ENCODE measurements around the gene GSTO2. TPM values are rescaled to one million over a fixed set of nuclear protein-coding genes. Genes with fewer than 3 reads are reported as not detected.

Gene GSTO2
- total RNA-seq: 0.85 and 3.4 TPM in 2 replicates

GRCh38 chr10:104268713-104269645 lies at the start of gene GSTO2:
Gene GSTO2, plus strand, starts transcription at chr10:104269184. Its CDS starts 5,732 bp downstream, at chr10:104274916.

GRCh38 chr10:104231784-104232612 lies 37.0 kb upstream of the GSTO2 start, which contains the start of gene CFAP43:
Gene CFAP43, minus strand, starts transcription at chr10:104232364. Its CDS starts 118 bp downstream, at chr10:104232246.

GRCh38 chr10:104254493-104255310 lies 14.3 kb upstream of the GSTO2 start, which contains the start of gene GSTO1:
Gene GSTO1, plus strand, starts transcription at chr10:104254892. Its CDS starts 37 bp downstream, at chr10:104254929.

GRCh38 chr10:104337985-104338735 lies 69.2 kb downstream of the GSTO2 start, which contains the start of gene ITPRIP:
Gene ITPRIP, minus strand, starts transcription at chr10:104338465. Its CDS starts 22,414 bp downstream, at chr10:104316051.

DNA sequence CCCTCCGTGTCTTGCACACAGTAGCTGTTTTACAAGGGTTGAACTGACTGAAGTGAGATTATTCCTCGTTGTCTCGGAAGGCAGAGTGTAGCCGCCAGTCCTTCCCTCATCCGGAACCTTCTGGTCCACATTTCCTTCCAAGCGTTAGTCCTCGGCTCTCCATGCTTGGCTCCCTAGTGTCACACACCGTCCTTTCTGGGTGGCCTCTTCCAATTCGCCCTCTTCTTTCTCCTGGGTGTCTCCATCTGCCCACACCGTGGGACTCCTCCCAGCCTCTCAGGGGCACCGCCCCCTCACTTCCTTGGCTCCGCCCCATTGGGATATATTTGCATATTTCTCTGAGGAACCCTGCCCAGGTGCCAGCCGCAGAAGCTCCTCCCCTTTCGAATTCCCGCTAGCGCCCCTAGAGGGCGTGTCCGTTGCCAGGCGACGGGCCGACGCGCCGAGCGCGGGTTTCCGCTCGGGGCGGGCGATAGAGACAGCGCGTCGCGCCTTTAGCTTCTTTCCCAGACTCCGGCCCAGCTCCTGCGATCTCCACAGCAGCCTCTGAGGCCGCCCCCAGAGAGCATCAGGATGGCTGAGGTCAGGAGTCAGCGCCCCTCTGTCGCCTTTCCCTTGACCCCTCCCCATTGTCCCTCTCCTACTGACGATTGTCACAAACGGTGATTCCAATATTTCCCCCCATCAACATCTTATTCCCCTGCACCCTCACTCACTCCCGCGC lies 84.5 kb downstream of the GSTO2 start, which contains the start of gene CFAP58:
TSS of gene CFAP58 (plus strand) at position 509 of the 724 bp plus-strand sequence. CDS start at position 574, 65 bp downstream.

Small RNAs within 50 kb of the gene (small RNA-seq; reads per million reads assigned to genes)
- gene MIR4482: not detected

Other genes starting within 250 kb of the GSTO2 start
- gene COL17A1, start 183.3 kb upstream of the GSTO2 start, total RNA-seq: 1.2 and 1.6 TPM in 2 replicates
- 7.6 and 7.8 TPM in 2 replicates for gene SFR1, start 147.0 kb upstream of the GSTO2 start, total RNA-seq
- 0.32 and 0.36 TPM in 2 replicates for gene CFAP43, start 36.8 kb upstream of the GSTO2 start, total RNA-seq
- 88.3 and 139 TPM in 2 replicates for gene GSTO1, start 14.3 kb upstream of the GSTO2 start, total RNA-seq
- gene ITPRIP, start 69.3 kb downstream of the GSTO2 start, total RNA-seq: 22.9 and 23.1 TPM in 2 replicates
- 0.49 and 0.81 TPM in 2 replicates for gene CFAP58, start 84.6 kb downstream of the GSTO2 start, total RNA-seq

Data from hair follicle dermal papilla cell (primary cell).